ENCODE data around the gene LHFPL3.

Gene LHFPL3

DNA sequence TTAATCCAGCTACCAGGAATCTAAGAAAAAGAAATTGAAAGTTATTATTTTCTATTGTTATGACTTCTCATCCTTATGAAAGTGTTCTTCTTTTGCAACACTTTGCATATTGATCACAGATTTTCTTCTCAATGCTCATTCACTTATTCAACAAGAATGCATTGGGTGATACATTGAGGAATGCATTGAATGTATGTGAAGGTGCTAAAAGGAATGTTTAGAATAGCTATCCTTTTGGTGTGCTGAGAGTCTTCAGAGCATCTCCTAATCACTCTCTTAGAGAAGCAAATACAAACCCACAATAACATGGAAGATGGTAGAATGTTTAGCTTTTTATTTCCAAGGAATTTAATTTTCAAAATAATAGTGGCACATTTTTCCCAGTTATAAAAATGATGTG, 563.5 kb downstream of the LHFPL3 start:
- Histone ChIP-seq H3K4me3 (ENCODE audit: control insufficient read depth in 1 of 7, extremely low read depth in 1 of 7, insufficient read depth in 4 of 7, low read depth in 2 of 7, low read length in 6 of 7) (no peak overlapping the region), H3K36me3 (ENCODE audit: control insufficient read depth in 4 of 4, insufficient read depth in 4 of 4, low read length in 3 of 4) (no peaks in the 10 kb centered on the region), H3K27me3 (replicated peaks in 2 of 5; ENCODE audit: control insufficient read depth in 4 of 5, insufficient read depth in 5 of 5, low read length in 4 of 5) (peaks cover 0 to 3% (median 0%) of the 10 kb centered on the region in 5 experiments), H3K4me1 (ENCODE audit: control extremely low read depth in 1 of 4, control insufficient read depth in 4 of 4, insufficient read depth in 4 of 4, low read length in 3 of 4) (peaks cover 2 to 9% (median 5%) of the 10 kb centered on the region in 4 experiments), H3K27ac (ENCODE audit: insufficient read depth in 1 of 2, low read depth in 1 of 2, low read length in 2 of 2, poor library complexity in 1 of 2, severe bottlenecking in 2 of 2) (no peak overlapping the region), H3K9me3 (ENCODE audit: control extremely low read depth in 1 of 5, control insufficient read depth in 4 of 5, insufficient read depth in 2 of 5, low read depth in 1 of 5, low read length in 4 of 5) (no peaks in the 10 kb centered on the region)
- CTCF ChIA-PET = interaction anchor here (0.9 to 6.7 kb wide), 5 partner anchors 9 to 30 kb away, joined by 3 to 42 read pairs (median 4); no protein-coding TSS in a partner anchor
- no peak for DNase-seq
- POLR2A ChIA-PET = no interaction called here

DNA sequence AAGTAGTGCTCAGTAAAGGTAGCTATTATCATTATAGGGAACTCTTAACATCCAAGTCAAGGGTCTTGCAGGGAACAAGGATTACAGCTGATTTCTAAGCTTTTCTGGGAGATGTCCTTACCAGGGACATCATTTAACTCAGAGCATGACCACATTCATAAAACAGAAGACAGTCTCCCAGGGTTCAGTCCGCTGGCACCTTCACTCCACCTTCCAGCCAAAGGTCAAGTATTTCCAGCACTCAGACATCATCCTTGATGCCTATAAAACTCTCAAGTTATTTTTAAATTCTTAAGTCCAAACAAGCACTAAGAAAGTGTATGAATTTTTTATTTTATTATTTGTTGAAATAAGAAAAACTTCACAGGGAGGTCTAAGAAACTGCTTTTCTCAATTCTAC, 565.9 kb downstream of the LHFPL3 start:
- Histone ChIP-seq H3K4me3 (ENCODE audit: control insufficient read depth in 1 of 7, extremely low read depth in 1 of 7, insufficient read depth in 4 of 7, low read depth in 2 of 7, low read length in 6 of 7) (no peak overlapping the region), H3K4me1 (ENCODE audit: control extremely low read depth in 1 of 4, control insufficient read depth in 4 of 4, insufficient read depth in 4 of 4, low read length in 3 of 4) (peaks cover 6 to 15% (median 10%) of the 10 kb centered on the region in 4 experiments), H3K9me3 (ENCODE audit: control extremely low read depth in 1 of 5, control insufficient read depth in 4 of 5, insufficient read depth in 2 of 5, low read depth in 1 of 5, low read length in 4 of 5) (no peaks in the 10 kb centered on the region), H3K27me3 (replicated peaks in 2 of 5; ENCODE audit: control insufficient read depth in 4 of 5, insufficient read depth in 5 of 5, low read length in 4 of 5) (peaks cover 0 to 3% (median 0%) of the 10 kb centered on the region in 5 experiments), H3K27ac (ENCODE audit: insufficient read depth in 1 of 2, low read depth in 1 of 2, low read length in 2 of 2, poor library complexity in 1 of 2, severe bottlenecking in 2 of 2) (no peak overlapping the region), H3K36me3 (ENCODE audit: control insufficient read depth in 4 of 4, insufficient read depth in 4 of 4, low read length in 3 of 4) (no peaks in the 10 kb centered on the region)
- ChIA-PET CTCF (interaction anchor here (1.0 to 6.7 kb wide), 6 partner anchors 11 to 28 kb away, joined by 3 to 42 read pairs (median 3); no protein-coding TSS in a partner anchor), POLR2A (no interaction called here)
- DNase-seq = no peak
- WGBS (ENCODE audit: insufficient coverage) = no CpG with 5 or more reads among the region's 1 CpG

DNA sequence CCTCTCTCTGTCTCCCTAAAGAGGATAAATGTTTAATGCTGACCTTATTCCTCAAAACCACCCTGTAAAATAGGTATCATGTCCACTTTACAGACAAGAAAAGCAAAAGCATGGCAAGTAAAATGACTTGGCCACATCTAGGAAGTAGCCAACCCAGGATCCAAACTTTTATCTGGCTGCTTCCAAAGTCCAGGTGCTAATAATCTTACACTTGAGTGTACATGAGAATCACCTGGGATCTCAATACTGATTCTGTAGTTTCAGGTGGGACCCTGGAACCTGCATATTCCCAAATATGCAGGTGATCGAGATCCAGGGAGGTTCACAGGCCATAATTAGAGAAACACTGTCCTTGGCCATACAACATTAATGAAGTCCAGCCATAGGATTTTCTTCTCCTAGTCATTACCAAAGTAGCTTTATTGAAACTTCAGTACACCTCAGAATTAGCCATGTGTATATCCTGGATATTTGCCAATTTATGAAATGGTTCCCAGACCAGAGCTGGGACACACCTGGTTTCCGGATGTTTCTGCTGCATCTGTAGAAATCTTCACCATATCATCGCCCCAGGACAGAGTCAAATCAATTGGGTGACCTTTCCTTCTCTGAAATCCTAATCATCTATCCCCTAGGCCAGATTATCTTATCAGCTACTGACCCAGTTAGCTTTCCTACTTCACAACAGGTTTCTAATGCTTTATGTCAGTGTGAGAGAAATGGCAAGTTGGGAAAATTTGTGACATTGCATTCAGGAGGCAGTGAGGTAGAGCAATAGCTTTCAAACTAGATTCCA, 566.5 kb downstream of the LHFPL3 start:
- Histone ChIP-seq H3K4me1 (ENCODE audit: control extremely low read depth in 1 of 4, control insufficient read depth in 4 of 4, insufficient read depth in 4 of 4, low read length in 3 of 4) (peaks cover 6 to 18% (median 10%) of the 10 kb centered on the region in 4 experiments), H3K27me3 (replicated peaks in 2 of 5; ENCODE audit: control insufficient read depth in 4 of 5, insufficient read depth in 5 of 5, low read length in 4 of 5) (peaks cover 0 to 3% (median 0%) of the 10 kb centered on the region in 5 experiments), H3K4me3 (ENCODE audit: control insufficient read depth in 1 of 7, extremely low read depth in 1 of 7, insufficient read depth in 4 of 7, low read depth in 2 of 7, low read length in 6 of 7) (no peak overlapping the region), H3K9me3 (ENCODE audit: control extremely low read depth in 1 of 5, control insufficient read depth in 4 of 5, insufficient read depth in 2 of 5, low read depth in 1 of 5, low read length in 4 of 5) (no peaks in the 10 kb centered on the region), H3K27ac (ENCODE audit: insufficient read depth in 1 of 2, low read depth in 1 of 2, low read length in 2 of 2, poor library complexity in 1 of 2, severe bottlenecking in 2 of 2) (no peak overlapping the region), H3K36me3 (ENCODE audit: control insufficient read depth in 4 of 4, insufficient read depth in 4 of 4, low read length in 3 of 4) (no peaks in the 10 kb centered on the region)
- CTCF ChIA-PET = interaction anchor here (1.0 to 6.7 kb wide), 6 partner anchors 8 to 28 kb away, joined by 3 to 42 read pairs (median 3); no protein-coding TSS in a partner anchor
- POLR2A ChIA-PET = no interaction called here
- DNase-seq = no peak
- 97% methylated on average over 3 of the region's 3 CpGs for WGBS (ENCODE audit: insufficient coverage)

DNA sequence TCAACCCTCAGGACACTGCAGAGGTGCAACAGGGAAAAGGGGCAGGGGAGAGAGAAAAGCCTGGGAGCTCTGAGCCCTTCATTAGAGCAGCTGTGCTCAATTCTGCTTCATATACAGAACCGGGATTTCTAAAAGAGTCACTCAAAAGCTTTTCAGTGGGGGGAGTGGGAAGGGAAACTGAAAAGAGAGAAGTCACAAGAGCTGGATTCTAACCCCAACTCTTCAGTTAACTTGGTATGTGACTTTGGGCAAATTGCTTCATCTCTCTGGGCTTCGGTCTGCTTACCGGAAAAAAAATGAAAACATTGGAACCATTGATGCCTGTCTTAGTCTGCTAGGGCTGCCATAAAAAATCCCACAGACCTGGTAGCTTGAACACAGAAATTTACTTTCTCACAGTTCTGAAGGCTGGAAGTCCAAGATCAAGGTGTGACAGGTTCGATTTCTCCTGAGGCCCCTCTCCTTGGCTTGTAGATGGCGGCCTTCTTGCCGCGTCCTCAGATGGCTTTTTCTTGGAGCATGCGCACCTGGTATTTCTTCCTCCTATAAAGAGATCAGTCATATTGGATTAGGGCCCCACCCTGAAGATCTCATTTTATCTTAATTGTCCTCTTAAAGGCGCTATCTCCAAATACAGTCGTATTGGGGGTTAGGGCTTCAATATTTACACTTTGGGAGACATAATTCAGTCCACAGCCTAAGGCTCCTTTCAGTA, 567.3 kb downstream of the LHFPL3 start:
- peaks cover 6 to 18% (median 10%) of the 10 kb centered on the region in 4 experiments for H3K4me1 ChIP-seq (ENCODE audit: control extremely low read depth in 1 of 4, control insufficient read depth in 4 of 4, insufficient read depth in 4 of 4, low read length in 3 of 4)
- H3K27ac ChIP-seq (ENCODE audit: insufficient read depth in 1 of 2, low read depth in 1 of 2, low read length in 2 of 2, poor library complexity in 1 of 2, severe bottlenecking in 2 of 2) = no peak overlapping the region
- 95% methylated on average over 9 of the region's 10 CpGs for WGBS (ENCODE audit: insufficient coverage)
- ChIA-PET CTCF (interaction anchor here (1.3 to 6.7 kb wide), 4 partner anchors 9 to 23 kb away, joined by 3 to 42 read pairs (median 4); no protein-coding TSS in a partner anchor), POLR2A (interaction anchor here (1.4 kb wide), 1 partner anchor 12 kb away, joined by 3 read pairs; no protein-coding TSS in a partner anchor)
- no peaks in the 10 kb centered on the region for H3K27me3 ChIP-seq (replicated peaks in 2 of 5; ENCODE audit: control insufficient read depth in 4 of 5, insufficient read depth in 5 of 5, low read length in 4 of 5)
- H3K36me3 ChIP-seq (ENCODE audit: control insufficient read depth in 4 of 4, insufficient read depth in 4 of 4, low read length in 3 of 4) = no peaks in the 10 kb centered on the region
- DNase-seq = no peak
- no peaks in the 10 kb centered on the region for H3K9me3 ChIP-seq (ENCODE audit: control extremely low read depth in 1 of 5, control insufficient read depth in 4 of 5, insufficient read depth in 2 of 5, low read depth in 1 of 5, low read length in 4 of 5)
- no peak overlapping the region for H3K4me3 ChIP-seq (ENCODE audit: control insufficient read depth in 1 of 7, extremely low read depth in 1 of 7, insufficient read depth in 4 of 7, low read depth in 2 of 7, low read length in 6 of 7)

DNA sequence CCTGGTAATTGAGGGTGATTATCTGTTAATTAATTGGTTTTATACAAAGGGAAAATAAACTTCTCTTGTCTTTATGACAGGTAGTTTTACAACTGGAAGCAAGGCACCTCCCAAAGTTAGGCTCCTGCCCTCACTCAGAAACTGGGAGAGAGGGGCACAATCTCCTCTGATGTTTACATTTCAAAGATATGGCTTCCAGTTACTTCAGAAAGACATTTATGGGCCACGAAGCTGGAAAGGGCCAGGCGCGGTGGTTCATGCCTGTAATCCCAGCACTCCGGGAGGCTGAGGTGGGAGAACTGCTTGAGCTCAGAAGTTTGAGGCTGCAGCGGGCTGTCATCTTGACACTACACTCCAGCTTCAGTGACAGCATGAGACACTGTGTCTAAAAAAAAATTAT, 570.0 kb downstream of the LHFPL3 start:
- H3K9me3 ChIP-seq (ENCODE audit: control extremely low read depth in 1 of 5, control insufficient read depth in 4 of 5, insufficient read depth in 2 of 5, low read depth in 1 of 5, low read length in 4 of 5) = no peaks in the 10 kb centered on the region
- H3K4me1 ChIP-seq (ENCODE audit: control extremely low read depth in 1 of 4, control insufficient read depth in 4 of 4, insufficient read depth in 4 of 4, low read length in 3 of 4) = peaks cover 6 to 18% (median 10%) of the 10 kb centered on the region in 4 experiments
- H3K27ac ChIP-seq (ENCODE audit: insufficient read depth in 1 of 2, low read depth in 1 of 2, low read length in 2 of 2, poor library complexity in 1 of 2, severe bottlenecking in 2 of 2) = no peak overlapping the region
- 83% methylated on average over 4 of the region's 5 CpGs for WGBS (ENCODE audit: insufficient coverage)
- POLR2A ChIA-PET = no interaction called here
- CTCF ChIA-PET = interaction anchor here (1.2 to 2.3 kb wide), 4 partner anchors 12 to 20 kb away, joined by 4 to 13 read pairs (median 4); no protein-coding TSS in a partner anchor
- no peak for DNase-seq
- no peak overlapping the region for H3K4me3 ChIP-seq (ENCODE audit: control insufficient read depth in 1 of 7, extremely low read depth in 1 of 7, insufficient read depth in 4 of 7, low read depth in 2 of 7, low read length in 6 of 7)
- H3K27me3 ChIP-seq (replicated peaks in 2 of 5; ENCODE audit: control insufficient read depth in 4 of 5, insufficient read depth in 5 of 5, low read length in 4 of 5) = no peaks in the 10 kb centered on the region
- no peaks in the 10 kb centered on the region for H3K36me3 ChIP-seq (ENCODE audit: control insufficient read depth in 4 of 4, insufficient read depth in 4 of 4, low read length in 3 of 4)

DNA sequence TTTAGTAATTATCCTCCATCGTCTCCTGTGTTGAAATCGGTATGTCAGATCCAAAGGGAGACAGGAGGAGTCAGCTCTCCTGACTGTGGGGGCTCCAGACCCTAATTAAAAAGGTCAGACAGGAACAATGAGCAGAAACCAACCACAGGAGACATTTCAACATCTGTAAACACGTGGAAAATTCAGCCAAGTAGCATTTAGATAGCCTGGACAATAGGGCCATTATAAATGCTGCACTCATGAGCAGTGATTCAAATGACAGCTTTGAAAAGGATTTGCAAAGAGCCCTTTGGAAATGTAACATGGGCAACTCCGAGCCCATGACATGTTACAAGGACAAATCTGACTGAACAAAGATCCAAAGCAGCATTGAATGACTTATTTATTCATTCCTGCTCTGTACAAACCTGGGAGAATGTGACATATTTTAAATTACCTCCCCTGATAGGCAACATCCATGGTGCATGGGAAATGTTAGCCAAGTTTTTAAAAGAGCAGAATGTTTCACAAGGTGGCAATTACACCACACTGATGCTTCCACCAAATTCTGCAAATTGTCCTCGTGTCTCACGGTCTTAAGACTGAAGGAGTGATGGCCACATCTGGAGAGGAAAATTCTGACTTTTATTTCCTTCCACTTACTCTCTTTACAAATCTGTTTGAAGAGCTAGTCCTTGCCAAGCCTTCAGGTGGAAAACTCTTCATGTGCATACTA, 572.3 kb downstream of the LHFPL3 start:
- WGBS (ENCODE audit: insufficient coverage) = 93% methylated on average over 3 of the region's 6 CpGs
- Histone ChIP-seq H3K4me1 (ENCODE audit: control extremely low read depth in 1 of 4, control insufficient read depth in 4 of 4, insufficient read depth in 4 of 4, low read length in 3 of 4) (peaks cover 6 to 18% (median 10%) of the 10 kb centered on the region in 4 experiments), H3K36me3 (ENCODE audit: control insufficient read depth in 4 of 4, insufficient read depth in 4 of 4, low read length in 3 of 4) (no peaks in the 10 kb centered on the region), H3K9me3 (ENCODE audit: control extremely low read depth in 1 of 5, control insufficient read depth in 4 of 5, insufficient read depth in 2 of 5, low read depth in 1 of 5, low read length in 4 of 5) (no peaks in the 10 kb centered on the region), H3K4me3 (ENCODE audit: control insufficient read depth in 1 of 7, extremely low read depth in 1 of 7, insufficient read depth in 4 of 7, low read depth in 2 of 7, low read length in 6 of 7) (no peak overlapping the region), H3K27ac (ENCODE audit: insufficient read depth in 1 of 2, low read depth in 1 of 2, low read length in 2 of 2, poor library complexity in 1 of 2, severe bottlenecking in 2 of 2) (no peak overlapping the region), H3K27me3 (replicated peaks in 2 of 5; ENCODE audit: control insufficient read depth in 4 of 5, insufficient read depth in 5 of 5, low read length in 4 of 5) (peaks cover 0 to under 1% (median 0%) of the 10 kb centered on the region in 5 experiments)
- CTCF ChIA-PET = interaction anchor here (1.0 to 2.3 kb wide), 3 partner anchors 16 to 17 kb away, joined by 4 to 13 read pairs (median 6); no protein-coding TSS in a partner anchor
- POLR2A ChIA-PET = no interaction called here
- no peak for DNase-seq

All from common myeloid progenitor, CD34-positive (primary cell).